Activated B cell treated with CpG ODN at 0.5 μM for 24 hours (primary cell): Measurements from ENCODE around the gene LRCOL1. TPM values are rescaled to one million over a fixed set of nuclear protein-coding genes. Genes with fewer than 3 reads are reported as not detected.

Experiments used
- ATAC-seq: fragments of 200-7000 bp; cut with Tn5 transposase; one replicate; pipeline ENCODE4 v1.10.0; 2021; ENCODE audit warnings: low read depth, mild to moderate bottlenecking, moderate library complexity
- CTCF ChIA-PET: fragments of 350-600 bp; sonication (Branson Sonifier 250); formaldehyde crosslinking; loops from one replicate; lab custom pipeline; 2021; ENCODE audit warnings: antibody characterized with exemption; lab: Charles Lee
- POLR2A ChIA-PET: fragments of 350-600 bp; sonication (Branson Sonifier 250); formaldehyde crosslinking; loops from one replicate; lab custom pipeline; 2021; ENCODE audit warnings: antibody characterized with exemption; lab: Charles Lee
- DNase-seq: peaks from one replicate; pipeline ENCODE4 v3.0.0; 2022
- H3K27ac Mint-ChIP-seq: one replicate; pipeline ENCODE4 v1.8.0; 2020; ENCODE audit warnings: mixed read lengths
- H3K27me3 Mint-ChIP-seq: one replicate; pipeline ENCODE4 v1.8.0; 2021; ENCODE audit warnings: mixed read lengths
- H3K36me3 Mint-ChIP-seq: one replicate; pipeline ENCODE4 v1.8.0; 2021; ENCODE audit warnings: low read depth, mixed read lengths
- H3K4me1 Mint-ChIP-seq: one replicate; pipeline ENCODE4 v1.8.0; 2021; ENCODE audit warnings: mixed read lengths
- H3K4me3 Mint-ChIP-seq: one replicate; pipeline ENCODE4 v1.8.0; 2020; ENCODE audit warnings: mild to moderate bottlenecking, mixed read lengths
- H3K9me3 Mint-ChIP-seq: one replicate; pipeline ENCODE4 v1.8.0; 2020; ENCODE audit warnings: mixed read lengths
- intact Hi-C: fragments of 100-400 bp; cut with micrococcal nuclease; formaldehyde crosslinking; loops from one replicate; pipeline ENCODE4 v1.15.1; 2024
- total RNA-seq: library from RNA; stranded (reverse); gene quantifications from 2 replicates; pipeline ENCODE4 v1.2.3, GENCODE V29; 2022
- TF ChIP-seq, protein P1 (sequence below): fragments of 200-600 bp; IDR thresholded peaks from one replicate; pipeline ENCODE4 v1.8.0; 2022; ENCODE audit warnings: antibody characterized with exemption, mild to moderate bottlenecking

LRCOL1 gene
- total RNA-seq, 1 donor from 2014 or later: not detected

- Mint-ChIP-seq H3K27me3 (peaks cover 6% of the 10 kb centered on the region), H3K27ac (no peak overlapping the region), H3K4me1 (peaks cover 16% of the 10 kb centered on the region), H3K9me3 (no peaks in the 10 kb centered on the region), H3K36me3 (peaks cover 2% of the 10 kb centered on the region), H3K4me3 (no peak overlapping the region)
- ChIA-PET CTCF (no interaction called here), POLR2A (no interaction called here)
- TF ChIP-seq, protein P1, sequence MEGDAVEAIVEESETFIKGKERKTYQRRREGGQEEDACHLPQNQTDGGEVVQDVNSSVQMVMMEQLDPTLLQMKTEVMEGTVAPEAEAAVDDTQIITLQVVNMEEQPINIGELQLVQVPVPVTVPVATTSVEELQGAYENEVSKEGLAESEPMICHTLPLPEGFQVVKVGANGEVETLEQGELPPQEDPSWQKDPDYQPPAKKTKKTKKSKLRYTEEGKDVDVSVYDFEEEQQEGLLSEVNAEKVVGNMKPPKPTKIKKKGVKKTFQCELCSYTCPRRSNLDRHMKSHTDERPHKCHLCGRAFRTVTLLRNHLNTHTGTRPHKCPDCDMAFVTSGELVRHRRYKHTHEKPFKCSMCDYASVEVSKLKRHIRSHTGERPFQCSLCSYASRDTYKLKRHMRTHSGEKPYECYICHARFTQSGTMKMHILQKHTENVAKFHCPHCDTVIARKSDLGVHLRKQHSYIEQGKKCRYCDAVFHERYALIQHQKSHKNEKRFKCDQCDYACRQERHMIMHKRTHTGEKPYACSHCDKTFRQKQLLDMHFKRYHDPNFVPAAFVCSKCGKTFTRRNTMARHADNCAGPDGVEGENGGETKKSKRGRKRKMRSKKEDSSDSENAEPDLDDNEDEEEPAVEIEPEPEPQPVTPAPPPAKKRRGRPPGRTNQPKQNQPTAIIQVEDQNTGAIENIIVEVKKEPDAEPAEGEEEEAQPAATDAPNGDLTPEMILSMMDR: no peak
- intact Hi-C loops: no loop called here
- peak; percentile 32 for ATAC-seq
- no peak for DNase-seq
Observed at GRCh38 chr12:132593938-132594358, 16.4 kb downstream of the LRCOL1 start.

DNA sequence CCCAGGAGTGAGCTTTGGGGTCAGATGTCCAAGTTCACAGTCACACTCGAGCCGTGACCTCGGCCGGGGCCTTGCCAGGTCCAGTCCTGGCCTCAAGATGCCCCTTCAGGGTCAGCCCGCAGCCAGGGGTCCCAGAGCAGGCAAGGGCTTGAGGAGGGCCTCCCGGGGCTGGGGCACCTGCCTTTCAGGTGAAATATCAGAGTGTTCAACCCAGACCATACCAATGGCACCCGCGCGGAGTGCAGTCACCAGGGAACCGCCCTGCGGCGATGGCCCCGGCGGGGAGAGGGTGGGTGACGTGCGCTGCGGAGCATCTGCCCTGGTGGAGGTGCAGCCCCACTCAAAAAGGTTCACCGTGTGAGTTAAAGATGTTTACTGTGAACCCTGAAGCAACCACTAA lies 16.9 kb downstream of the LRCOL1 start:
- ATAC-seq: no peak
- TF ChIP-seq, protein P1: no peak
- ChIA-PET CTCF (no interaction called here), POLR2A (no interaction called here)
- intact Hi-C loops: no loop called here
- Mint-ChIP-seq H3K9me3 (no peaks in the 10 kb centered on the region), H3K4me3 (no peak overlapping the region), H3K4me1 (peaks cover 12% of the 10 kb centered on the region), H3K27me3 (peaks cover 4% of the 10 kb centered on the region), H3K36me3 (peaks cover under 1% of the 10 kb centered on the region), H3K27ac (no peak overlapping the region)
- DNase-seq: no peak

DNA sequence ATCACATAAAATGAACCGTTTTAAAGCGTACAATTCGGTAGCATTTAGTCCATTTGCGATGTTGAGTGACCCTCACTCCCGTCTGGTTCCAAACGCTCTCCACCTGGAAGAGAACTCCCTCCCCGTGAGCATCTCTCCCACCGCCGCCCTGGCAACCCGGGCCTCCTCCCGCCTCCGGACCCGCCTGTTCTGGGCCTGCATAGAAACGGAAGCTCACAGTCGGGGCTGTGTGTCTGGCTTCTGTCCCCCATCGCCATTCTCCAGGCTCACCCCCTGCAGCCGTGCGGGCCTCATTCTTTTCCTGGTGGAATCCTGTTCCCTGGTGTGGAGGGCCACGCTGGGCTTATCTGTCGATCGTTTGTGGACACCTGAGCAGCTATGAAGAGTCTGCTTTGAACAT lies 17.3 kb downstream of the LRCOL1 start:
- CTCF ChIA-PET: no interaction called here

DNA sequence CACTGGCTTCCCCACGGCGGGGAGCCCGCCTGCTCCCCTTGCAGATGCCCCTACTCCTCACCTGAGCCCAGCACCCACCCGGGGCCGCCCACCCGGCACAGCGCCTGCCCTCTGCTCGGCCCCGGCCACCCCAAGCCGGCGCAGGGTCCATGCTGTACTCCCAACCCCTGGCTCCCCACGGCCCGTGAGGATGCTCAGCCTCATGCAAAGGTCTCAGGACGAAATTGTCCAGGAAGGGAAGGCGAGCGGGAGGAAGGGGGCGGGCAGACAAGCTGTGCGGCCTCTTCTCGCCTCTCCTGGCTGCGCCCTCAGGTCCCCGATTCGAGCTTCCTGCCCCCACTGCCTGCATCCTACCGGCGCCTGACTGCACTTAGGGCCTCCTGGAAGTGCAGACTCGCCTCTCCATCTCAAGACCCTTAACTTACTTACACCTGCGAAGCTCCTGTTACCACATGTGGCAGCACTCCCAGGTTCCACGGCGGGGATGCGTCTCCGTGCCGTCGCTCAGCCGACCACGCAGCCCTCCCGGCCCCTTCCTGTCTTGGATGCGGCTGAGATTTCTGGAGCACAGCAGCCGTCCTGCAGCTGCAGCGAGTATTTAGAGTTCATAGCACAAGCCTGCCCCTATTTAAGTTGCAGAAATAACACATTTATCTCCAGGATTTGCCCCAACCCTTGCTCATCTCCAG lies 18.0 kb downstream of the LRCOL1 start:
- Mint-ChIP-seq H3K4me1 (peaks cover 8% of the 10 kb centered on the region), H3K4me3 (no peak overlapping the region), H3K36me3 (no peaks in the 10 kb centered on the region), H3K27me3 (peaks cover 3% of the 10 kb centered on the region), H3K27ac (no peak overlapping the region), H3K9me3 (no peaks in the 10 kb centered on the region)
- intact Hi-C loops: no loop called here
- ATAC-seq (no peak), DNase-seq (no peak)
- ChIA-PET POLR2A (no interaction called here), CTCF (no interaction called here)
- TF ChIP-seq, protein P1: no peak

More for the DNA sequence above, 17.3 kb downstream of the LRCOL1 start:
- Mint-ChIP-seq H3K27ac (no peak overlapping the region), H3K27me3 (peaks cover 3% of the 10 kb centered on the region), H3K9me3 (no peaks in the 10 kb centered on the region), H3K36me3 (no peaks in the 10 kb centered on the region), H3K4me3 (no peak overlapping the region), H3K4me1 (peaks cover 11% of the 10 kb centered on the region)
- ATAC-seq (no peak), DNase-seq (no peak)
- intact Hi-C loops: no loop called here
- TF ChIP-seq, protein P1: no peak
- POLR2A ChIA-PET: no interaction called here

DNA sequence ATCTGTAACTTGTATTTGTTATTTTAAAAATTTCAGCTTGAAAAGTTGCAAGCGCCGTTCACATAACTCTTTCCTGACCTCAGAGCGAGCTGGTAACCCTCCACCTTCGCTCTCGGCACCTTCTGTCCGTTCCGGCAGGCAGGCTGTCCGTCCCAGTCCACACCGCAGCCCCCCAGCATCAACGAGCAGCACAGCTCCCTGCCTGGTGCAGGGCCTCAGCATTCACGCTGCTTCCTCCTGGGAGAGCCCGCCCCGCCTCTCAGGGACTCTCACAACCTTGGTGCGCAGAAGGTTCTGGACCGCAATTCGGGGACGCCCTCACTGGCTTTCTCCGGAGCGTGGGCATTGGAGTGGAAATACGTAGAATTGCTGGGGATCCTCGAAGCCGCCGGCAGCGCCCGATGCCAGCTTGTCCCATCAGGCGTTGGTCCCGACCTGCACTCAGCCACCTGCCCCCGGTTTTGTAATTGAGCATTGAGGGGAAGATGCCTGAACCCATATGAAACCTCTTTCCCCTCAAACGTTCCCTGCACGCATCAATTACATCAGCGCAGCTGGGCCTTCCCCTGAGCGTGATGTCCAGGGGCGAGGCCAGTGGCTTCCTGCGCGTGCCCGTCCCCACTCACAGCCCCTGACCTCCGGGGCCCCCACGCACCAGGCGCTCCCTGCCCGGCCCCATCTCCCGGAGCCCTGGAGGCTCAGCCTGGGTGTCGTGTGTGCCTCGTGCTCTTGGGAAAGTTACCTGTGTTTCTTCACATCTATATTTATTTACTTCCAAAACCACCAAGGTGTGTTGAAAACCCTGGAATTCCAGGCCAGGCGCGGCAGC lies 19.1 kb downstream of the LRCOL1 start:
- no peak for DNase-seq
- H3K4me1 Mint-ChIP-seq: peaks cover 4% of the 10 kb centered on the region
- CTCF ChIA-PET: no interaction called here

More for the DNA sequence above, 19.1 kb downstream of the LRCOL1 start:
- no peak for ATAC-seq
- H3K27ac Mint-ChIP-seq: no peak overlapping the region
- intact Hi-C loops: no loop called here
- H3K9me3 Mint-ChIP-seq: no peaks in the 10 kb centered on the region
- POLR2A ChIA-PET: no interaction called here
- no peak overlapping the region for H3K4me3 Mint-ChIP-seq
- TF ChIP-seq, protein P1: no peak
- H3K27me3 Mint-ChIP-seq: peaks cover 3% of the 10 kb centered on the region
- H3K36me3 Mint-ChIP-seq: no peaks in the 10 kb centered on the region
